Measurements from ENCODE around the gene TAOK2. TPM values are rescaled to one million over a fixed set of nuclear protein-coding genes. Genes with fewer than 3 reads are reported as not detected.

TAOK2 gene
- total RNA-seq, 4 donors from 2014 or later, result 51.3 to 88.8 (median 66.0) TPM

- H3K27me3 ChIP-seq, result peaks cover 0 to 43% of the 10 kb centered on the region in 2 donors
- WGBS, 2 donors, result 65 to 74% methylated on average over 16 of the region's 16 CpGs
- H3K4me3 ChIP-seq, result no peak overlapping the region
- H3K4me1 ChIP-seq, result peaks cover 0 to 9% (median 8%) of the 10 kb centered on the region in 4 donors
- H3K9me3 ChIP-seq, result no peaks in the 10 kb centered on the region
- no peaks in the 10 kb centered on the region for H3K36me3 ChIP-seq
- DNase-seq (ENCODE audit: low spot score in 2 of 2), result no peak
- H3K27ac ChIP-seq, result no peak overlapping the region
- TF ChIP-seq EP300 (IDR thresholded peaks at IDR 0.05) (no peak), POLR2A (IDR thresholded peaks at IDR 0.05) (no peak)
- TF ChIP-seq, protein P1, sequence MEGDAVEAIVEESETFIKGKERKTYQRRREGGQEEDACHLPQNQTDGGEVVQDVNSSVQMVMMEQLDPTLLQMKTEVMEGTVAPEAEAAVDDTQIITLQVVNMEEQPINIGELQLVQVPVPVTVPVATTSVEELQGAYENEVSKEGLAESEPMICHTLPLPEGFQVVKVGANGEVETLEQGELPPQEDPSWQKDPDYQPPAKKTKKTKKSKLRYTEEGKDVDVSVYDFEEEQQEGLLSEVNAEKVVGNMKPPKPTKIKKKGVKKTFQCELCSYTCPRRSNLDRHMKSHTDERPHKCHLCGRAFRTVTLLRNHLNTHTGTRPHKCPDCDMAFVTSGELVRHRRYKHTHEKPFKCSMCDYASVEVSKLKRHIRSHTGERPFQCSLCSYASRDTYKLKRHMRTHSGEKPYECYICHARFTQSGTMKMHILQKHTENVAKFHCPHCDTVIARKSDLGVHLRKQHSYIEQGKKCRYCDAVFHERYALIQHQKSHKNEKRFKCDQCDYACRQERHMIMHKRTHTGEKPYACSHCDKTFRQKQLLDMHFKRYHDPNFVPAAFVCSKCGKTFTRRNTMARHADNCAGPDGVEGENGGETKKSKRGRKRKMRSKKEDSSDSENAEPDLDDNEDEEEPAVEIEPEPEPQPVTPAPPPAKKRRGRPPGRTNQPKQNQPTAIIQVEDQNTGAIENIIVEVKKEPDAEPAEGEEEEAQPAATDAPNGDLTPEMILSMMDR (IDR thresholded peaks at IDR 0.05), result no peak
Measured at GRCh38 chr16:30024451-30024850, 50.8 kb downstream of the TAOK2 start.

DNA sequence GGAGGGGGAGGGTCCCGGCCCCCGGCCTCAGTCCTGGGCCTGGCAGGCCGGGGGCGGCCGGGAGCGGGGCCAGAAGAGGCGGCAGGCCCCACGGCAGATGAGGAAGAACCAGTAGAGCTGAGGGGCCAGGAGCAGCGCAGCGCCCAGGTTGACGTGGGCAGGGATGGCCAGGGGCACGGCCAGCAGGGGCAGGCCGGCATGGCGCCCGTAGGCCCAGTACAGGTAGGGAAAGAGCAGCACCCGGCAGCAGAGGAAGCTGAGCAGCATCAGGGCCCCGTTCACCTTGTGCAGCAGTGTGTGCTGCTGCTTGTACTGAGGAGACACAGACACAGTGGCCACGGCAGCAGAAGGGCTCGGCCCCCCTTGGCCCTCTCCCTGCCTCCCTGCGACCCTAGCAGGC is 51.5 kb downstream of the TAOK2 start:
- H3K4me3 ChIP-seq, result no peak overlapping the region
- no peaks in the 10 kb centered on the region for H3K36me3 ChIP-seq
- H3K4me1 ChIP-seq, result peaks cover 0 to 9% (median 8%) of the 10 kb centered on the region in 4 donors
- 63 to 65% methylated on average over 20 of the region's 20 CpGs for WGBS, 2 donors
- no peaks in the 10 kb centered on the region for H3K9me3 ChIP-seq
- TF ChIP-seq POLR2A (IDR thresholded peaks at IDR 0.05), result no peak
- TF ChIP-seq, protein P1 (IDR thresholded peaks at IDR 0.05), result no peak
- TF ChIP-seq EP300 (IDR thresholded peaks at IDR 0.05), result no peak
- no peak overlapping the region for H3K27ac ChIP-seq
- DNase-seq (ENCODE audit: low spot score in 2 of 2), result no peak
- H3K27me3 ChIP-seq, result peaks cover 0 to 50% of the 10 kb centered on the region in 2 donors

DNA sequence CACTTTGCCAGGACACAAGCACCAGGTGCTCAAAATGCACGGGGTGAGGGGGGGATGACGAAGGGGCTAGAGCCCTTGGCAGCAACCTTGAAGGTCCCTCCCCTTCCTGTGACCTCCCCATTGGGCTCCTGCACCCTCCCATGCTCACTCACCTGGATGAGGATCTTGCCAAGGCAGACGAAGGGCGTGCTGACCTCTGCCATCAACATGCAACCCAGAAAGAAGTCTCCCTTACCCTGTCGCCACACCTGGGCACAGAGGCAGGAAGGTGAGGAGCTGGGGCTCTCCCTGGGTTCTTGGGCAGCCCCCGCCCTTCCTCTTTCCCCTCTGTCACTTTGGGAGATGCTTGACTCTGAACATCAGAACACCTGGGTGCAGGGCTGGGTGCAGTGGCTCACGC is 51.9 kb downstream of the TAOK2 start:
- no peaks in the 10 kb centered on the region for H3K9me3 ChIP-seq
- H3K4me1 ChIP-seq, result peaks cover 0 to 9% (median 8%) of the 10 kb centered on the region in 4 donors
- no peak for DNase-seq (ENCODE audit: low spot score in 2 of 2)
- WGBS, 2 donors, result 71 to 83% methylated on average over 6 to 7 of the region's 7 CpGs
- TF ChIP-seq EP300 (IDR thresholded peaks at IDR 0.05) (no peak), POLR2A (IDR thresholded peaks at IDR 0.05) (no peak)
- TF ChIP-seq, protein P1 (IDR thresholded peaks at IDR 0.05), result no peak
- peaks cover 0 to 55% of the 10 kb centered on the region in 2 donors for H3K27me3 ChIP-seq
- H3K36me3 ChIP-seq, result no peaks in the 10 kb centered on the region
- H3K4me3 ChIP-seq, result no peak overlapping the region
- no peak overlapping the region for H3K27ac ChIP-seq

DNA sequence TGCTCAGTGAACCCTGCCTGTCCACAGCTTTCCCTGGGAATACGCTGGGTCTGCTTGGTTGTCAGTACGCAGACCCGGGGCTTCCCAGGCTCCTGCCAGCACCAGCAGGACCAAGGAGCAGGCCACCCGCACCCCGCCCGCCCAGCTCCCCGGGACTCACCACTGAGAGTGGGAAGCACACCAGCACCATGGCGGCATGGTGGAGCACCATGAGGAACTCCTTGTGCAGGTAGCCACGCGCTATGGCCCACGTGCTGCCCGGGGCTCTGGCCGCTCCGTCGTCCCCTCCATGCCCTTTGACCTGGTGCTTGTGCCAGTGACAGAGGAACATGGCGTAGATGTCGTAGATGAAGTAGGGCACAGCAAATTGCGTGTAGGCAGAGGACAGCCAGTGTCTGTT is 52.8 kb downstream of the TAOK2 start:
- DNase-seq (ENCODE audit: low spot score in 2 of 2), result no peak
- 86 to 91% methylated on average over 14 to 18 of the region's 18 CpGs for WGBS, 2 donors
- H3K4me1 ChIP-seq, result peaks cover 0 to 12% (median 8%) of the 10 kb centered on the region in 4 donors
- H3K4me3 ChIP-seq, result no peak overlapping the region
- H3K27me3 ChIP-seq, result peaks cover 0 to 63% of the 10 kb centered on the region in 2 donors
- H3K36me3 ChIP-seq, result no peaks in the 10 kb centered on the region
- H3K9me3 ChIP-seq, result no peaks in the 10 kb centered on the region
- no peak overlapping the region for H3K27ac ChIP-seq
- TF ChIP-seq EP300 (IDR thresholded peaks at IDR 0.05) (no peak), POLR2A (IDR thresholded peaks at IDR 0.05) (no peak)
- TF ChIP-seq, protein P1 (IDR thresholded peaks at IDR 0.05), result no peak

- H3K36me3 ChIP-seq, result no peaks in the 10 kb centered on the region
- 36 to 41% methylated on average over 12 to 13 of the region's 13 CpGs for WGBS, 2 donors
- H3K4me3 ChIP-seq, result no peak overlapping the region
- H3K27me3 ChIP-seq, result peaks cover 0 to 77% of the 10 kb centered on the region in 2 donors
- no peak for DNase-seq (ENCODE audit: low spot score in 2 of 2)
- H3K4me1 ChIP-seq, result peaks cover 0 to 8% (median 4%) of the 10 kb centered on the region in 4 donors
- TF ChIP-seq EP300 (IDR thresholded peaks at IDR 0.05), result no peak
- TF ChIP-seq POLR2A (IDR thresholded peaks at IDR 0.05), result no peak
- TF ChIP-seq, protein P1 (IDR thresholded peaks at IDR 0.05), result no peak
- no peaks in the 10 kb centered on the region for H3K9me3 ChIP-seq
- no peak overlapping the region for H3K27ac ChIP-seq
Measured at GRCh38 chr16:30027588-30028437, 54.1 kb downstream of the TAOK2 start.

Data from tibial nerve (tissue), 4 donors.